Heart left ventricle (tissue), 16 donors: ENCODE data around the gene FHIP2A. TPM values are rescaled to one million over a fixed set of nuclear protein-coding genes. Genes with fewer than 3 reads are reported as not detected.
"Not testable (repeated sequence)": the region's sequence is repeated elsewhere in the genome, so short reads cannot be mapped to it uniquely, and the experiment has no call there.

ENCODE experiments used
- ATAC-seq, 4 donors: fragments of 200-7000 bp; cut with Tn5 transposase; one replicate each; pipeline ENCODE4 v1.9.1; 2020 to 2022; ENCODE audit warnings: moderate library complexity in 4 of 4, mild to moderate bottlenecking in 3 of 4, moderate number of reproducible peaks in 1 of 4
- DNase-seq, 5 donors: peaks; one replicate each; pipeline ENCODE4 v3.0.0-alpha.2; 2020
- H3K27ac ChIP-seq, 12 donors: fragments of 200-600 bp; sonication (generic) in 4 of 12; one replicate each; pipeline versions ENCODE4 v1.5.0 to v1.8.0; 2016 to 2022; ENCODE audit warnings: mild to moderate bottlenecking in 2 of 12
- H3K27me3 ChIP-seq, 9 donors: fragments of 200-600 bp; sonication (generic) in 2 of 9; one replicate each; pipeline versions ENCODE4 v1.5.1 to v1.8.0; 2016 to 2022; ENCODE audit warnings: mild to moderate bottlenecking in 3 of 9
- H3K36me3 ChIP-seq, 9 donors: fragments of 200-600 bp; sonication (generic) in 2 of 9; one replicate each; pipeline versions ENCODE4 v1.5.0 to v1.8.0; 2018 to 2022; ENCODE audit warnings: mild to moderate bottlenecking in 2 of 9
- H3K4me1 ChIP-seq, 12 donors: fragments of 200-600 bp; sonication (generic) in 4 of 12; one replicate each; pipeline versions ENCODE4 v1.5.0 to v1.8.0; 2016 to 2022; ENCODE audit warnings: mild to moderate bottlenecking in 3 of 12
- H3K4me3 ChIP-seq, 12 donors: fragments of 200-600 bp; sonication (generic) in 4 of 12; one replicate each; pipeline versions ENCODE4 v1.5.0 to v1.8.0; 2017 to 2022; ENCODE audit warnings: mild to moderate bottlenecking in 9 of 12, moderate library complexity in 4 of 12
- H3K9me3 ChIP-seq, 12 donors: fragments of 200-600 bp; sonication (generic) in 4 of 12; one replicate each; pipeline versions ENCODE4 v1.5.0 to v1.8.0; 2016 to 2022; ENCODE audit warnings: mild to moderate bottlenecking in 1 of 12
- CTCF ChIP-seq, 12 donors: fragments of 200-600 bp; sonication (generic) in 4 of 12; IDR thresholded peaks; one replicate each; pipeline versions ENCODE4 v1.5.0 to v1.8.0; 2018 to 2022; ENCODE audit warnings: antibody characterized with exemption in 12 of 12, mild to moderate bottlenecking in 5 of 12
- POLR2A ChIP-seq, 2 donors: fragments of 450-650 bp; IDR thresholded peaks; one replicate each; pipeline ENCODE4 v1.6.1; 2017; ENCODE audit warnings: antibody characterized with exemption in 2 of 2, mild to moderate bottlenecking in 2 of 2, moderate library complexity in 2 of 2
- WGBS, 4 donors: extraction: QIAGEN DNeasy Blood & Tissue Kit in 2 of 4; methylation state at CpG; one replicate each; pipeline versions ENCODE4 v1.1.5 to v1.1.7; 2013 to 2018; 5-methylcytosine and 5-hydroxymethylcytosine counted together
- intact Hi-C, 10 donors: fragments of 100-400 bp; cut with DNase I; formaldehyde crosslinking; loops; one replicate each; pipeline versions ENCODE4 v1.11.1 to v1.14.2; 2022
- long read RNA-seq, 3 donors: library from polyadenylated mRNA; unstranded; transcript quantifications; one replicate each; pipeline ENCODE4 v2.0.0, GENCODE V29; 2020 to 2021
- polyA plus RNA-seq, 2 donors: library from polyadenylated mRNA; stranded (reverse); fragments of 200-250 nt; gene quantifications; one replicate each; pipeline ENCODE4 v1.2.3, GENCODE V29; 2013
- total RNA-seq, 9 donors: library from RNA; depleted of rRNA in 2 of 9; stranded (reverse); fragments of >200 nt in 2 of 9; fragmentation: NEBNext Ultra II Directional in 3 of 9; extraction: Animal tissue kit (Norgen Biotek cat#: 25700) in 3 of 9; gene quantifications; one replicate each; pipeline versions ENCODE4 v1.1.0 to v1.2.4, GENCODE V29; 2016 to 2023
- donor health status: ischemic (EF 13 %, LVEDD 7.1; RV severe dilation, severe dysfunction).
- donor health status: healthy with polysubstance abuse.
- donor health status: DM: no; HTN: yes; CAD: no.
- donor health status: DM: no; HTN: no; CAD: no.
- donor health status: ischemic (EF 25% LVEDD 6.9; RV normal size, moderate dysfunction).
- donor health status: ischemic (EF 25% LVEDD 5.7; RV mildly dilated, moderate dysfunction).
- donor health status: healthy.
- donor health status: DM: yes; HTN: yes; CAD: no.
- donor health status: ischemic (EF 35%, LVEDD 5.7; RV mildly dilated, moderate dysfunction).
- donor health status: nonischemic (EF 11% LVEDD 7.7; RV severe dilation, severe dysfunction).
- donor health status: DM: yes; HTN: yes; CAD: no.
- donor health status: PGD.
- donor health status: ischemic (EF 29% LVEDD 5.4; RV normal size, mild dysfunction).
- donor health status: nonischemic (EF 23%, LVEDD 6.1; RV moderate dilation, normal function).

FHIP2A gene
- total RNA-seq (10 to 100 TPM; 18.1 to 34.9 (median 28.7) TPM), polyA plus RNA-seq (1 to 10 TPM; 4.8 to 9.0 TPM)
- long read RNA-seq, donor 1, full-length matches to known transcripts: 18 of 61 reads
- long read RNA-seq, donor 1, partial matches to known transcripts: 9 of 61 reads
- long read RNA-seq, donor 1, other reads (novel, unspliced or antisense): 34 of 61 reads
- long read RNA-seq, donor 2, full-length matches to known transcripts: 15 of 56 reads
- long read RNA-seq, donor 2, partial matches to known transcripts: 5 of 56 reads
- long read RNA-seq, donor 2, other reads (novel, unspliced or antisense): 36 of 56 reads
- long read RNA-seq, donor 3, full-length matches to known transcripts: 12 of 64 reads
- long read RNA-seq, donor 3, partial matches to known transcripts: 8 of 64 reads
- long read RNA-seq, donor 3, other reads (novel, unspliced or antisense): 44 of 64 reads

GRCh38 chr10:114821293-114821914, at the start of gene FHIP2A:
TSS of gene FHIP2A (plus strand) at chr10:114821780. CDS start at chr10:114822079, 299 bp downstream.
- DNase-seq: peak; percentile 78 to 91 (median 84)
- intact Hi-C loops: loop anchor here in 4 of 10 donors (5.0 to 10.0 kb wide), 3 partner anchors 347 to 517 kb away; no protein-coding TSS in a partner anchor
- H3K9me3 ChIP-seq: no peaks in the 10 kb centered on the region
- TF ChIP-seq POLR2A (IDR thresholded peaks at IDR 0.05) (peak in 1 of 2 donors; percentile 53), CTCF (IDR thresholded peaks at IDR 0.05) (peak in 11 of 12 donors; percentile 40 to 85 (median 63))
- peak; percentile 51 to 95 (median 82) for ATAC-seq
- peaks cover 11 to 44% (median 33%) of the 10 kb centered on the region in 12 donors for H3K4me1 ChIP-seq
- WGBS, 4 donors: 2 to 5% (median 3%) methylated on average over 28 to 59 of the region's 59 CpGs
- H3K36me3 ChIP-seq: no peaks in the 10 kb centered on the region
- peak within 1 kb of the TSS; percentile 80 to 99 (median 97) for H3K27ac ChIP-seq
- peak within 1 kb of the TSS; percentile 54 to 95 (median 88) for H3K4me3 ChIP-seq
- H3K27me3 ChIP-seq: no peaks in the 10 kb centered on the region

- intact Hi-C loops: loop anchor here in 1 of 10 donors (5.0 kb wide), 1 partner anchor 220 kb away; no protein-coding TSS in a partner anchor
- H3K4me3 ChIP-seq: no peak overlapping the region
- H3K36me3 ChIP-seq: no peaks in the 10 kb centered on the region
- no peaks in the 10 kb centered on the region for H3K9me3 ChIP-seq
- H3K27me3 ChIP-seq: peaks cover 0 to 9% (median 0%) of the 10 kb centered on the region in 9 donors
- peaks cover 0 to 8% (median 4%) of the 10 kb centered on the region in 12 donors for H3K4me1 ChIP-seq
- TF ChIP-seq POLR2A (IDR thresholded peaks at IDR 0.05) (no peak), CTCF (IDR thresholded peaks at IDR 0.05) (no peak)
- DNase-seq: no peak
- H3K27ac ChIP-seq: no peak overlapping the region
- ATAC-seq: no peak
- 73 to 84% (median 76%) methylated on average over 1 of the region's 1 CpG for WGBS, 4 donors
Measured at GRCh38 chr10:114772496-114773196, 48.9 kb upstream of the FHIP2A start.

- H3K27ac ChIP-seq: no peak overlapping the region
- TF ChIP-seq CTCF (IDR thresholded peaks at IDR 0.05) (no peak), POLR2A (IDR thresholded peaks at IDR 0.05) (no peak)
- WGBS, 4 donors: 54 to 83% (median 64%) methylated on average over 3 of the region's 3 CpGs
Measured at GRCh38 chr10:114773197-114773532, 48.4 kb upstream of the FHIP2A start.

GRCh38 chr10:114775082-114775481, 46.5 kb upstream of the FHIP2A start:
- H3K27ac ChIP-seq, H3K27me3 ChIP-seq, H3K36me3 ChIP-seq, H3K9me3 ChIP-seq, H3K4me3 ChIP-seq, ATAC-seq, DNase-seq: not testable (repeated sequence)
- WGBS, 4 donors: 90 to 92% (median 91%) methylated on average over 3 of the region's 3 CpGs
- intact Hi-C loops: loop anchor here in 4 of 10 donors (5.0 kb wide), 3 partner anchors 63 to 223 kb away; no protein-coding TSS in a partner anchor
- H3K4me1 ChIP-seq: peaks cover 0 to 15% (median 2%) of the 10 kb centered on the region in 12 donors

More at GRCh38 chr10:114773197-114773532, 48.4 kb upstream of the FHIP2A start:
- Histone ChIP-seq H3K4me3 (no peak overlapping the region), H3K27me3 (peaks cover 0 to 6% (median 0%) of the 10 kb centered on the region in 9 donors), H3K9me3 (no peaks in the 10 kb centered on the region), H3K4me1 (peaks cover 0 to 11% (median 4%) of the 10 kb centered on the region in 12 donors), H3K36me3 (no peaks in the 10 kb centered on the region)
- intact Hi-C loops: loop anchor here in 1 of 10 donors (5.0 kb wide), 1 partner anchor 221 kb away; no protein-coding TSS in a partner anchor
- no peak for ATAC-seq
- DNase-seq: no peak
